SK-N-SH (cell line): ENCODE data around the gene PTBP1.
"Not testable (repeated sequence)": the region's sequence is repeated elsewhere in the genome, so short reads cannot be mapped to it uniquely, and the experiment has no call there.

Source experiments
- CTCF ChIP-seq: fragments of 200-600 bp; sonication (generic); IDR thresholded peaks from 2 replicates; pipeline ENCODE4 v1.6.1; 2017; ENCODE audit warnings: antibody characterized with exemption, mild to moderate bottlenecking, moderate library complexity
- EZH2phosphoT487 ChIP-seq: fragments of 200-600 bp; sonication (generic); IDR thresholded peaks from 2 replicates; pipeline ENCODE4 v1.6.1; 2017; ENCODE audit warnings: low read depth, mixed run types, mild to moderate bottlenecking, antibody characterized with exemption, moderate library complexity, borderline replicate concordance
- FOSL2 ChIP-seq: IDR thresholded peaks from 2 replicates; pipeline ENCODE4 v1.4.0; 2012; ENCODE audit warnings: low read depth, mild to moderate bottlenecking, moderate library complexity, borderline replicate concordance
- FOXM1 ChIP-seq: IDR thresholded peaks from 2 replicates; pipeline ENCODE4 v1.4.0; 2012; ENCODE audit warnings: low read depth, mild to moderate bottlenecking
- GATA2 ChIP-seq: sonication (generic); formaldehyde crosslinking; IDR thresholded peaks from 2 replicates; pipeline ENCODE4 v1.5.0; 2020; ENCODE audit warnings: mild to moderate bottlenecking, missing genetic modification reagents
- JUND ChIP-seq: IDR thresholded peaks from 2 replicates; pipeline ENCODE4 v1.4.0; 2012
- RFX5 ChIP-seq: IDR thresholded peaks from 2 replicates; pipeline ENCODE4 v1.6.1; 2012; ENCODE audit warnings: mild to moderate bottlenecking, improper control_type of control experiment, low read length
- TAF1 ChIP-seq: IDR thresholded peaks from 2 replicates; pipeline ENCODE4 v1.6.1; 2012; ENCODE audit warnings: low read depth, mild to moderate bottlenecking, low read length, moderate library complexity, borderline replicate concordance
- TEAD4 ChIP-seq: IDR thresholded peaks from 2 replicates; pipeline ENCODE4 v1.4.0; 2012; ENCODE audit warnings: mild to moderate bottlenecking, borderline replicate concordance; ENCODE audit not compliant: insufficient read depth
- YY1 ChIP-seq: IDR thresholded peaks from 2 replicates; pipeline ENCODE4 v1.4.0; 2012; ENCODE audit warnings: low read depth, mild to moderate bottlenecking
- ZBTB33 ChIP-seq: IDR thresholded peaks from 2 replicates; pipeline ENCODE4 v1.4.0; 2012; ENCODE audit warnings: low read depth, borderline replicate concordance

- not testable (repeated sequence) for TF ChIP-seq FOXM1; CTCF; YY1; GATA2 (CRISPR knock-in tag); TEAD4; RFX5; TAF1; JUND; EZH2phosphoT487; ZBTB33; FOSL2
Observed at GRCh38 chr19:849195-849594, 51.9 kb downstream of the PTBP1 start.
